Kidney (tissue), 14 donors: ENCODE measurements around the gene NPHP3. TPM values are rescaled to one million over a fixed set of nuclear protein-coding genes. Genes with fewer than 3 reads are reported as not detected.

ENCODE experiments used
- DNase-seq, 5 donors: peaks; one replicate each; pipeline ENCODE4 v3.0.0-alpha.2; 2013 to 2020
- FAIRE-seq: peaks from 2 replicates; lab custom pipeline; 2012; peaks lifted over from hg19 to GRCh38; lab: Jason Lieb, UNC
- H3K27ac ChIP-seq, 2 donors: one replicate each; pipeline ENCODE4 v1.7.0; 2013; ENCODE audit warnings: low read depth in 2 of 2, low read length in 2 of 2, inconsistent platforms in 1 of 2
- H3K27me3 ChIP-seq: one replicate; pipeline ENCODE4 v1.7.1; 2013; ENCODE audit warnings: low read length, inconsistent platforms; ENCODE audit not compliant: control insufficient read depth, insufficient read depth
- H3K36me3 ChIP-seq, 3 donors: one replicate each; pipeline versions ENCODE4 v1.7.0 to v1.7.1; 2013; ENCODE audit warnings: low read length in 3 of 3, control low read depth in 1 of 3, inconsistent platforms in 1 of 3; ENCODE audit not compliant: insufficient read depth in 3 of 3, control insufficient read depth in 2 of 3
- H3K4me1 ChIP-seq, 3 donors: one replicate each; pipeline versions ENCODE4 v1.7.0 to v1.7.1; 2013; ENCODE audit warnings: low read length in 3 of 3, inconsistent platforms in 1 of 3, low read depth in 1 of 3; ENCODE audit not compliant: control insufficient read depth in 2 of 3, insufficient read depth in 2 of 3
- H3K4me3 ChIP-seq, 3 donors: one replicate each; pipeline versions ENCODE4 v1.7.0 to v1.8.1; 2013; ENCODE audit warnings: low read length in 3 of 3, control low read depth in 1 of 3, inconsistent platforms in 1 of 3
- H3K9ac ChIP-seq, 3 donors: one replicate each; pipeline versions ENCODE4 v1.7.0 to v1.7.1; 2013; ENCODE audit warnings: low read length in 3 of 3, control low read depth in 1 of 3, inconsistent platforms in 1 of 3
- H3K9me3 ChIP-seq, 3 donors: one replicate each; pipeline versions ENCODE4 v1.7.0 to v1.7.1; 2013; ENCODE audit warnings: low read length in 3 of 3, control low read depth in 1 of 3, inconsistent platforms in 1 of 3; ENCODE audit not compliant: control insufficient read depth in 2 of 3, insufficient read depth in 1 of 3
- CTCF ChIP-seq: IDR thresholded peaks from 3 replicates; pipeline ENCODE4 v1.5.1; 2012; ENCODE audit warnings: mild to moderate bottlenecking, moderate library complexity, borderline replicate concordance; ENCODE audit not compliant: insufficient read depth; ENCODE audit errors: extremely low read depth
- intact Hi-C: fragments of 100-400 bp; cut with DNase I; formaldehyde crosslinking; loops from one replicate; pipeline ENCODE4 v1.11.1; 2022
- polyA plus RNA-seq: library from polyadenylated mRNA; stranded (reverse); fragments of 350-450 nt; fragmentation: Illumina TruSeq; extraction: RNeasy Lipid Tissue Mini Kit (QIAGEN cat#74804); gene quantifications from one replicate; pipeline ENCODE4 v1.2.3, GENCODE V29; 2014; ENCODE audit warnings: low read depth, low replicate concordance; ENCODE audit not compliant: insufficient read depth
- total RNA-seq: library from RNA; stranded (reverse); fragmentation: NEBNext Ultra II Directional; extraction: Animal tissue kit (Norgen Biotek cat#: 25700); gene quantifications from one replicate; pipeline ENCODE4 v1.2.1, GENCODE V29; 2021
- donor health status: control.
- donor health status: control.
- donor health status: control.
- donor health status: control.
- donor health status: control.
- donor health status: DM: yes; HTN: yes; CAD: no.
- donor health status: Normal renal cell carcinoma (clear cell type).

NPHP3 gene
- total and polyA plus RNA-seq, 2 donors from 2014 or later = 5.9 to 23.2 TPM

- peak in 2 of 5 donors; percentile 7 to 22 for DNase-seq
- no peak for TF ChIP-seq CTCF
- Histone ChIP-seq H3K27me3 (no peaks in the 10 kb centered on the region), H3K9me3 (no peaks in the 10 kb centered on the region), H3K27ac (no peak overlapping the region), H3K36me3 (peaks cover 0 to 20% (median 17%) of the 10 kb centered on the region in 3 donors), H3K9ac (no peak overlapping the region), H3K4me3 (no peak overlapping the region), H3K4me1 (no peaks in the 10 kb centered on the region)
- intact Hi-C loops = no loop called here
- no peak for FAIRE-seq
These were observed 42.3 kb downstream of the NPHP3 start for GRCh38 chr3:132679911-132680310.

GRCh38 chr3:132675408-132675807 is 46.8 kb downstream of the NPHP3 start:
- no peak overlapping the region for H3K4me3 ChIP-seq
- FAIRE-seq (no peak), DNase-seq (no peak)
- TF ChIP-seq CTCF = no peak
- no peaks in the 10 kb centered on the region for H3K27me3 ChIP-seq
- H3K9me3 ChIP-seq = no peaks in the 10 kb centered on the region
- intact Hi-C loops = no loop called here
- peaks cover 4 to 32% (median 19%) of the 10 kb centered on the region in 3 donors for H3K36me3 ChIP-seq
- H3K9ac ChIP-seq = no peak overlapping the region
- H3K27ac ChIP-seq = no peak overlapping the region
- H3K4me1 ChIP-seq = no peaks in the 10 kb centered on the region

- no peak overlapping the region for H3K9ac ChIP-seq
- FAIRE-seq (no peak), DNase-seq (no peak)
- H3K36me3 ChIP-seq = peaks cover 2 to 17% (median 10%) of the 10 kb centered on the region in 3 donors
- no peaks in the 10 kb centered on the region for H3K4me1 ChIP-seq
- no peak overlapping the region for H3K27ac ChIP-seq
- no peaks in the 10 kb centered on the region for H3K27me3 ChIP-seq
- no peaks in the 10 kb centered on the region for H3K9me3 ChIP-seq
- intact Hi-C loops = no loop called here
- no peak overlapping the region for H3K4me3 ChIP-seq
- TF ChIP-seq CTCF = no peak
These were observed 52.9 kb downstream of the NPHP3 start for GRCh38 chr3:132669256-132669777.
